Upper lobe of left lung (tissue), 4 donors: Measurements from ENCODE around the gene TMEM132E.

Experiments used
- POLR2A ChIP-seq, 4 donors: fragments of 450-650 bp; IDR thresholded peaks; one replicate each; pipeline ENCODE4 v1.5.1; 2016 to 2017; ENCODE audit warnings: antibody characterized with exemption in 4 of 4, mild to moderate bottlenecking in 2 of 4
- TF ChIP-seq, protein P1 (sequence below), 6 experiments: fragments of 450-650 bp in 4 of 6; fragments of 200-600 bp in 2 of 6; sonication (generic) in 2 of 6; IDR thresholded peaks; one replicate each; pipeline ENCODE4 v1.5.1; 2016 to 2019; ENCODE audit warnings: antibody characterized with exemption in 6 of 6

DNA sequence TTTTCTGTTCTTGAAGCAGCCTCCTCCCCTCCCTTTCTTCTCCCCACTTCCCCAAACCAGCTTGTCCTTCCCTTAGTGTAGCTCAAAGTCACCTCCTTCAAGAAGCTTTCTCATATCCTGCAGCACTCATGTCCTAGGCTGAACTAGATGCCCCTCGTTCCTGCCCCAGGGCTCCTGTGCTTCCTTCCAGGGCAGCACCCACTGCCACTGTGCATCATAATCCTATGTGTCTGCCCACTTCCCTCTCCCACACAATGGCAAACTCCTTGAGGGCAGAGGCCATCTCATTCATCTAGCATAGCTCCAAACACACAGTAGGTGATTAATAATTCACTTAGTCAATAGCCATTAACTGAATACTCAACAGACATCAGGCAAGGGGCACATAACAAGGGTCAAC lies 6.9 kb upstream of the TMEM132E start:
- TF ChIP-seq POLR2A (IDR thresholded peaks at IDR 0.05): no peak
- TF ChIP-seq, protein P1, sequence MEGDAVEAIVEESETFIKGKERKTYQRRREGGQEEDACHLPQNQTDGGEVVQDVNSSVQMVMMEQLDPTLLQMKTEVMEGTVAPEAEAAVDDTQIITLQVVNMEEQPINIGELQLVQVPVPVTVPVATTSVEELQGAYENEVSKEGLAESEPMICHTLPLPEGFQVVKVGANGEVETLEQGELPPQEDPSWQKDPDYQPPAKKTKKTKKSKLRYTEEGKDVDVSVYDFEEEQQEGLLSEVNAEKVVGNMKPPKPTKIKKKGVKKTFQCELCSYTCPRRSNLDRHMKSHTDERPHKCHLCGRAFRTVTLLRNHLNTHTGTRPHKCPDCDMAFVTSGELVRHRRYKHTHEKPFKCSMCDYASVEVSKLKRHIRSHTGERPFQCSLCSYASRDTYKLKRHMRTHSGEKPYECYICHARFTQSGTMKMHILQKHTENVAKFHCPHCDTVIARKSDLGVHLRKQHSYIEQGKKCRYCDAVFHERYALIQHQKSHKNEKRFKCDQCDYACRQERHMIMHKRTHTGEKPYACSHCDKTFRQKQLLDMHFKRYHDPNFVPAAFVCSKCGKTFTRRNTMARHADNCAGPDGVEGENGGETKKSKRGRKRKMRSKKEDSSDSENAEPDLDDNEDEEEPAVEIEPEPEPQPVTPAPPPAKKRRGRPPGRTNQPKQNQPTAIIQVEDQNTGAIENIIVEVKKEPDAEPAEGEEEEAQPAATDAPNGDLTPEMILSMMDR (IDR thresholded peaks at IDR 0.05): no peak
